Endothelial cell of umbilical vein (primary cell): Measurements from ENCODE around the gene PAFAH2. TPM values are rescaled to one million over a fixed set of nuclear protein-coding genes. Genes with fewer than 3 reads are reported as not detected.

Experiments
- BruUV-seq: library from RNA; stranded (reverse); fragments of 400-500 nt; replicated peaks from 2 replicates; lab custom pipeline; 2021; lab: Mats Ljungman, UMichigan
- CTCF ChIA-PET: fragments of 300-600, 350-600 bp; sonication (Branson Sonifier 250); formaldehyde crosslinking; loops from one replicate; lab custom pipeline; 2021; ENCODE audit warnings: antibody characterized with exemption, inconsistent platforms; lab: Charles Lee
- POLR2A ChIA-PET: fragments of 300-600, 350-600 bp; sonication (Branson Sonifier 250); formaldehyde crosslinking; loops from one replicate; lab custom pipeline; 2021; ENCODE audit warnings: antibody characterized with exemption, inconsistent platforms; lab: Charles Lee
- DNase-seq: peaks from one replicate; pipeline ENCODE4 v3.0.0-alpha.2; 2011; ENCODE audit warnings: low read depth, low spot score
- FAIRE-seq: peaks from 2 replicates; lab custom pipeline; 2011; peaks lifted over from hg19 to GRCh38; lab: Jason Lieb, UNC
- H2AFZ ChIP-seq: 2 replicates; pipeline ENCODE4 v1.6.0; 2012; ENCODE audit warnings: low read depth, low read length, control low read depth, inconsistent platforms
- H3K27ac ChIP-seq: 2 replicates; pipeline ENCODE4 v1.5.1; 2011; ENCODE audit warnings: low read depth, mild to moderate bottlenecking, control low read depth, low read length, moderate library complexity; ENCODE audit not compliant: insufficient read depth
- H3K27me3 ChIP-seq, 2 experiments: 2 replicates each; pipeline versions ENCODE4 v1.6.0 to v1.6.1; 2011; ENCODE audit warnings: low read length in 2 of 2, mixed read lengths in 1 of 2; ENCODE audit not compliant: control insufficient read depth in 2 of 2, insufficient read depth in 2 of 2
- H3K36me3 ChIP-seq, 2 experiments: 2 replicates in 1 of 2; 3 replicates in 1 of 2; pipeline ENCODE4 v1.5.1; 2011; ENCODE audit warnings: low read length in 2 of 2, mild to moderate bottlenecking in 1 of 2, moderate library complexity in 1 of 2; ENCODE audit not compliant: control insufficient read depth in 2 of 2, insufficient read depth in 2 of 2; ENCODE audit errors: extremely low read depth in 1 of 2
- H3K4me1 ChIP-seq: 3 replicates; pipeline ENCODE4 v1.5.1; 2011; ENCODE audit warnings: mild to moderate bottlenecking, low read length; ENCODE audit not compliant: control insufficient read depth, insufficient read depth; ENCODE audit errors: extremely low read depth
- H3K4me2 ChIP-seq: 2 replicates; pipeline ENCODE4 v1.6.1; 2011; ENCODE audit warnings: low read length, control low read depth, mixed read lengths; ENCODE audit not compliant: insufficient read depth
- H3K4me3 ChIP-seq, 3 experiments: fragments of 200-600 bp in 1 of 3; sonication (generic), shearing (Covaris generic) in 1 of 3; replicated peaks in 1 of 3; 2 replicates each; pipeline ENCODE4 v1.5.1; 2011 to 2016; ENCODE audit warnings: control low read depth in 3 of 3, low read length in 3 of 3, mild to moderate bottlenecking in 2 of 3, inconsistent platforms in 1 of 3, low read depth in 1 of 3, moderate library complexity in 1 of 3; ENCODE audit not compliant: insufficient read depth in 1 of 3
- H3K79me2 ChIP-seq: 2 replicates; pipeline ENCODE4 v1.6.0; 2012; ENCODE audit warnings: low read length, inconsistent platforms; ENCODE audit not compliant: control insufficient read depth, insufficient read depth
- H3K9ac ChIP-seq: replicated peaks from 2 replicates; pipeline ENCODE3; 2011; ENCODE audit warnings: low read length, control low read depth; ENCODE audit not compliant: insufficient read depth; ENCODE audit errors: extremely low read depth
- H3K9me1 ChIP-seq: replicated peaks from 3 replicates; pipeline ENCODE4 v1.6.0; 2011; ENCODE audit warnings: mild to moderate bottlenecking, low read length; ENCODE audit not compliant: control insufficient read depth, insufficient read depth; ENCODE audit errors: extremely low read depth
- H3K9me3 ChIP-seq: replicated peaks from 2 replicates; pipeline ENCODE4 v1.5.1; 2012; ENCODE audit warnings: low read length, inconsistent platforms; ENCODE audit not compliant: control insufficient read depth, insufficient read depth
- H4K20me1 ChIP-seq: replicated peaks from 2 replicates; pipeline ENCODE3; 2011; ENCODE audit warnings: mild to moderate bottlenecking, low read length; ENCODE audit not compliant: control insufficient read depth, insufficient read depth; ENCODE audit errors: extremely low read depth
- EZH2 ChIP-seq: IDR thresholded peaks from 2 replicates; pipeline ENCODE4 v1.6.1; 2012; ENCODE audit warnings: borderline replicate concordance, low read depth, mild to moderate bottlenecking, moderate library complexity, low read length, inconsistent platforms; ENCODE audit not compliant: severe bottlenecking
- FOS ChIP-seq: IDR thresholded peaks from 2 replicates; pipeline ENCODE4 v1.6.1; 2011; ENCODE audit warnings: mild to moderate bottlenecking, low read length, moderate library complexity, borderline replicate concordance; ENCODE audit not compliant: insufficient read depth
- GATA2 ChIP-seq: IDR thresholded peaks from 2 replicates; pipeline ENCODE4 v1.7.0; 2011; ENCODE audit warnings: low read depth, mild to moderate bottlenecking, moderate library complexity, mixed read lengths, low read length; ENCODE audit not compliant: insufficient read length, insufficient read depth
- JUN ChIP-seq: IDR thresholded peaks from 2 replicates; pipeline ENCODE4 v1.6.1; 2011; ENCODE audit warnings: borderline replicate concordance, low read depth; ENCODE audit not compliant: insufficient read length, insufficient read depth
- MYC ChIP-seq: IDR thresholded peaks from one replicate; pipeline ENCODE4 v1.6.1; 2011; ENCODE audit warnings: mild to moderate bottlenecking, low read depth, low read length
- POLR2A ChIP-seq: IDR thresholded peaks from 2 replicates; pipeline ENCODE4 v1.6.1; 2012; ENCODE audit warnings: low read depth, mild to moderate bottlenecking, control low read depth, low read length
- POLR2AphosphoS5 ChIP-seq: IDR thresholded peaks from 2 replicates; pipeline ENCODE4 v1.6.1; 2012; ENCODE audit warnings: low read depth, mild to moderate bottlenecking, control low read depth, low read length, moderate library complexity; ENCODE audit not compliant: insufficient read depth
- dilution Hi-C: fragments of 300-500 bp; cut with MboI; formaldehyde crosslinking; loops from one replicate; pipeline ENCODE4 v1.15.0; 2019; ENCODE audit warnings: low sequenced_read_pairs; ENCODE audit not compliant: extremely low pct_ligation_motif_present
- intact Hi-C: fragments of 100-400 bp; cut with micrococcal nuclease; formaldehyde crosslinking; loops from one replicate; pipeline ENCODE4 v1.10.0; 2022
- polyA plus RNA-seq, 4 experiments: library from polyadenylated mRNA; depleted of rRNA in 3 of 4; stranded (reverse) in 3 of 4; unstranded in 1 of 4; fragments of >200 nt; gene quantifications; 2 replicates each; pipeline versions ENCODE4 v1.2.1 to v1.2.3, GENCODE V29; 2011 to 2012; ENCODE audit warnings: missing spikeins in 1 of 4
- total RNA-seq: library from RNA; stranded (reverse); gene quantifications from 2 replicates; pipeline ENCODE4 v1.2.3, GENCODE V29; 2021
- TF ChIP-seq, protein P1 (sequence below), 2 donors: IDR thresholded peaks; 1 replicate in 1 of 2; 2 replicates in 1 of 2; pipeline ENCODE4 v1.5.1; 2011; ENCODE audit warnings: low read length in 2 of 2, mild to moderate bottlenecking in 2 of 2, moderate library complexity in 2 of 2, control low read depth in 1 of 2, inconsistent platforms in 1 of 2, low read depth in 1 of 2; ENCODE audit not compliant: insufficient read depth in 1 of 2; ENCODE audit errors: extremely low read depth in 1 of 2
- TF ChIP-seq, protein P2 (sequence below): IDR thresholded peaks from 2 replicates; pipeline ENCODE4 v1.6.1; 2011; ENCODE audit not compliant: insufficient read depth, insufficient read length

The PAFAH2 gene
- total and polyA plus RNA-seq, 2 donors (not counting 3 experiments of a cell fraction or from before 2014, with no cell fraction given): 6.0 to 6.9 TPM

GRCh38 chr1:25918615-25919014 is 79.2 kb downstream of the PAFAH2 start:
- H3K27ac ChIP-seq: no peak overlapping the region
- no peaks in the 10 kb centered on the region for H3K27me3 ChIP-seq
- no peak overlapping the region for H3K9ac ChIP-seq
- peaks cover 17% of the 10 kb centered on the region for H3K4me1 ChIP-seq
- dilution Hi-C loops: no loop called here
- H3K4me2 ChIP-seq: no peak overlapping the region
- BruUV-seq: no TSS peak
- intact Hi-C loops: no loop called here
- no peak for FAIRE-seq
- no peak overlapping the region for H3K4me3 ChIP-seq
- H4K20me1 ChIP-seq: no peaks in the 10 kb centered on the region
- H3K36me3 ChIP-seq: no peaks in the 10 kb centered on the region
- H3K9me3 ChIP-seq: no peaks in the 10 kb centered on the region
- ChIA-PET CTCF (interaction anchor here (1.9 kb wide), 1 partner anchor 23 kb away, joined by 8 read pairs; no protein-coding TSS in a partner anchor), POLR2A (no interaction called here)
- TF ChIP-seq POLR2A (no peak), GATA2 (no peak), JUN (no peak), POLR2AphosphoS5 (no peak), EZH2 (no peak), MYC (no peak), FOS (no peak)
- TF ChIP-seq, protein P1, sequence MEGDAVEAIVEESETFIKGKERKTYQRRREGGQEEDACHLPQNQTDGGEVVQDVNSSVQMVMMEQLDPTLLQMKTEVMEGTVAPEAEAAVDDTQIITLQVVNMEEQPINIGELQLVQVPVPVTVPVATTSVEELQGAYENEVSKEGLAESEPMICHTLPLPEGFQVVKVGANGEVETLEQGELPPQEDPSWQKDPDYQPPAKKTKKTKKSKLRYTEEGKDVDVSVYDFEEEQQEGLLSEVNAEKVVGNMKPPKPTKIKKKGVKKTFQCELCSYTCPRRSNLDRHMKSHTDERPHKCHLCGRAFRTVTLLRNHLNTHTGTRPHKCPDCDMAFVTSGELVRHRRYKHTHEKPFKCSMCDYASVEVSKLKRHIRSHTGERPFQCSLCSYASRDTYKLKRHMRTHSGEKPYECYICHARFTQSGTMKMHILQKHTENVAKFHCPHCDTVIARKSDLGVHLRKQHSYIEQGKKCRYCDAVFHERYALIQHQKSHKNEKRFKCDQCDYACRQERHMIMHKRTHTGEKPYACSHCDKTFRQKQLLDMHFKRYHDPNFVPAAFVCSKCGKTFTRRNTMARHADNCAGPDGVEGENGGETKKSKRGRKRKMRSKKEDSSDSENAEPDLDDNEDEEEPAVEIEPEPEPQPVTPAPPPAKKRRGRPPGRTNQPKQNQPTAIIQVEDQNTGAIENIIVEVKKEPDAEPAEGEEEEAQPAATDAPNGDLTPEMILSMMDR (IDR thresholded peaks at IDR 0.05; ENCODE audit: extremely low read depth in 1 of 2, insufficient read depth in 1 of 2, low read depth in 1 of 2, low read length in 2 of 2): no peak
- TF ChIP-seq, protein P2, sequence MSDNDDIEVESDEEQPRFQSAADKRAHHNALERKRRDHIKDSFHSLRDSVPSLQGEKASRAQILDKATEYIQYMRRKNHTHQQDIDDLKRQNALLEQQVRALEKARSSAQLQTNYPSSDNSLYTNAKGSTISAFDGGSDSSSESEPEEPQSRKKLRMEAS: no peak
- H2AFZ ChIP-seq: no peak overlapping the region
- no peaks in the 10 kb centered on the region for H3K79me2 ChIP-seq
- H3K9me1 ChIP-seq: no peaks in the 10 kb centered on the region
- DNase-seq: no peak
